K562 (cell line): ENCODE measurements around the gene PSMA5. TPM values are rescaled to one million over a fixed set of nuclear protein-coding genes. Genes with fewer than 3 reads are reported as not detected.
A peak's percentile ranks its signal among the peaks of the same experiment; 100 is the strongest.

Experiments
- ATF6 ChIP-seq: sonication (generic); formaldehyde crosslinking; IDR thresholded peaks from 2 replicates; pipeline ENCODE4 v1.4.0; 2020; ENCODE audit warnings: mild to moderate bottlenecking, missing genetic modification reagents
- ATF7 ChIP-seq: fragments of 450-650 bp; IDR thresholded peaks from 2 replicates; pipeline ENCODE4 v1.7.1; 2014; ENCODE audit warnings: mild to moderate bottlenecking, moderate library complexity
- CCNT2 ChIP-seq: IDR thresholded peaks from 2 replicates; pipeline ENCODE4 v1.6.1; 2011; ENCODE audit warnings: borderline replicate concordance, low read depth, mild to moderate bottlenecking, moderate library complexity, mixed read lengths, low read length; ENCODE audit not compliant: insufficient read length; ENCODE audit errors: extremely low read depth
- CHAMP1 ChIP-seq: fragments of 450-650 bp; IDR thresholded peaks from 2 replicates; pipeline ENCODE4 v1.6.1; 2016; ENCODE audit warnings: mild to moderate bottlenecking
- CHD1 ChIP-seq: fragments of 200-600 bp; sonication (generic); IDR thresholded peaks from one replicate; pipeline ENCODE4 v1.6.1; 2012; ENCODE audit warnings: mild to moderate bottlenecking, moderate library complexity, low read length, inconsistent platforms
- DLX4 ChIP-seq: fragments of 250-450 bp; sonication (Bioruptor Pico); IDR thresholded peaks from 2 replicates; pipeline ENCODE4 v1.6.1; 2021; ENCODE audit warnings: mild to moderate bottlenecking
- HEY1 ChIP-seq: fragments of 250-450 bp; sonication (Bioruptor Pico); IDR thresholded peaks from 2 replicates; pipeline ENCODE4 v1.5.0; 2020; ENCODE audit warnings: mild to moderate bottlenecking, moderate library complexity, borderline replicate concordance
- ILK ChIP-seq: fragments of 450-650 bp; IDR thresholded peaks from 2 replicates; pipeline ENCODE4 v1.6.1; 2016; ENCODE audit warnings: missing genetic modification characterization, low read depth, mild to moderate bottlenecking, missing compliant biosample characterization, moderate library complexity, borderline replicate concordance
- NKRF ChIP-seq: fragments of 450-650 bp; IDR thresholded peaks from 2 replicates; pipeline ENCODE4 v1.6.1; 2016; ENCODE audit warnings: borderline replicate concordance
- PTTG1 ChIP-seq: fragments of 450-650 bp; IDR thresholded peaks from 2 replicates; pipeline ENCODE4 v1.6.1; 2016; ENCODE audit warnings: low read depth, mild to moderate bottlenecking, missing genetic modification characterization, missing compliant biosample characterization
- SAP30 ChIP-seq: fragments of 200-600 bp; sonication (generic); IDR thresholded peaks from 2 replicates; pipeline ENCODE4 v1.6.1; 2012; ENCODE audit warnings: borderline replicate concordance, low read depth, mild to moderate bottlenecking, moderate library complexity, low read length, control low read depth, inconsistent platforms; ENCODE audit not compliant: insufficient read depth, poor library complexity, severe bottlenecking
- SRSF1 ChIP-seq: fragments of 200-400 bp; formaldehyde crosslinking; IDR thresholded peaks from 2 replicates; pipeline ENCODE4 v1.6.1; 2017; ENCODE audit warnings: mild to moderate bottlenecking, low read depth, low read length, moderate library complexity
- THRB ChIP-seq: fragments of 450-650 bp; formaldehyde crosslinking; conservative IDR thresholded peaks from 2 replicates; pipeline ENCODE4 v1.4.0; 2022; ENCODE audit warnings: mild to moderate bottlenecking, missing genetic modification characterization
- ZNF124 ChIP-seq: sonication (generic); formaldehyde crosslinking; IDR thresholded peaks from 2 replicates; pipeline ENCODE4 v1.8.1; 2022; ENCODE audit warnings: missing genetic modification reagents
- ZNF217 ChIP-seq: sonication (generic); formaldehyde crosslinking; IDR thresholded peaks from 2 replicates; pipeline ENCODE4 v1.8.0; 2022; ENCODE audit warnings: mild to moderate bottlenecking, missing genetic modification reagents
- ZNF24 ChIP-seq: fragments of 450-650 bp; IDR thresholded peaks from 2 replicates; pipeline ENCODE4 v1.6.1; 2016
- ZNF253 ChIP-seq: fragments of 250-450 bp; sonication (Bioruptor Pico); conservative IDR thresholded peaks from 2 replicates; pipeline ENCODE4 v1.6.1; 2021; ENCODE audit warnings: mild to moderate bottlenecking
- ZNF311 ChIP-seq: fragments of 250-450 bp; sonication (Bioruptor Pico); IDR thresholded peaks from 2 replicates; pipeline ENCODE4 v1.4.0; 2020; ENCODE audit warnings: mild to moderate bottlenecking, moderate library complexity
- polyA plus RNA-seq, 8 experiments: library from polyadenylated mRNA; depleted of rRNA in 4 of 8; stranded (reverse) in 5 of 8; unstranded in 3 of 8; fragments of >200 nt; fragmentation: Nextera tagmentation in 2 of 8; fragmentation: Illumina TruSeq in 1 of 8; extraction: Ambion mirVana in 2 of 8; extraction: Trizol in 1 of 8; gene quantifications; 2 replicates each; pipeline versions ENCODE4 v1.2.1 to v1.2.3, GENCODE V29; 2011 to 2014; ENCODE audit warnings: inconsistent platforms in 1 of 8, missing spikeins in 1 of 8
- total RNA-seq, 7 experiments: library from RNA; depleted of rRNA in 6 of 7; stranded (reverse); fragments of >200 nt in 6 of 7; fragmentation: Illumina TruSeq in 2 of 7; extraction: Trizol in 2 of 7; gene quantifications; 2 replicates each; pipeline versions ENCODE4 v1.2.1 to v1.2.3, GENCODE V29; 2011 to 2021; ENCODE audit warnings: low replicate concordance in 1 of 7

The PSMA5 gene
- total and polyA plus RNA-seq, 9 of the 15 experiments (the other 6 are each of a cell fraction or from before 2014, with no cell fraction given) = 82.6 to 542 (median 287) TPM

- no peak for TF ChIP-seq NKRF
- no peak for TF ChIP-seq ZNF253 (CRISPR knock-in tag)
- TF ChIP-seq CHD1 = peak; percentile 7
- TF ChIP-seq PTTG1 (tag) = no peak
- no peak for TF ChIP-seq HEY1
- TF ChIP-seq CHAMP1 = no peak
- no peak for TF ChIP-seq ZNF217
- TF ChIP-seq DLX4 (CRISPR knock-in tag) = no peak
- TF ChIP-seq ZNF24 = 0 out of 2 replicates have a peak, but pooled peaks have one; percentile 26
- TF ChIP-seq ATF7 = peak; percentile 76
- no peak for TF ChIP-seq ZNF124 (CRISPR knock-in tag)
- peak; percentile 80 for TF ChIP-seq CCNT2
- TF ChIP-seq THRB = no peak
- no peak for TF ChIP-seq SAP30
- no peak for TF ChIP-seq ATF6 (CRISPR knock-in tag)
- no peak for TF ChIP-seq ZNF311
- TF ChIP-seq ILK (tag) = no peak
- no peak for TF ChIP-seq SRSF1
These were observed 28.5 kb downstream of the PSMA5 start, which contains the start of gene SORT1 (continued) for GRCh38 chr1:109397581-109398342.
